HG03565 (cell line): ENCODE data around the gene HBB.

Experiments
- ATAC-seq: cut with Tn5 transposase; IDR thresholded peaks from one replicate; pipeline ENCODE4 v1.9.1; 2021; ENCODE audit warnings: mild to moderate bottlenecking, moderate library complexity; ENCODE audit not compliant: unreplicated experiment

Gene HBB

GRCh38 chr11:5247472-5248192 lies 20.8 kb upstream of the HBB start:
- ATAC-seq: no peak

- ATAC-seq: no peak
Measured at GRCh38 chr11:5246772-5247471, 20.1 kb upstream of the HBB start.

- no peak for ATAC-seq
Measured at GRCh38 chr11:5245155-5245554, 18.3 kb upstream of the HBB start.

DNA sequence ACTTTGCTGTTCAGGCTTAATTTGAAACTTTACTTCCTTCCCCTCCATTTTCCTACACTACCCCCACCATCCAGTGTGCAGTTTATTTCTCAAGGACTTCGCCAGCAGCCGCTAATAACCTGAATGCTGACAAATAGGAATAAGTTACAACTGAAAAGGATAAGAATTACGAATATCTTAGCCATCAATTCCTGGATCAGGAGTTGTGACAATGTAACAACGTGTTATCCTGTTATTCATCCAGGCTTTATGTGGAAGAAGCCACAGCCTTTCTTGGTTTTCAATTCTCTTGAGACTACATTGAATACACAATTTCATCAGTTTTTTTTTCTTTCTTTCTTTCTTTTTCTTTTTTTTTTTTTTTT lies 16.9 kb upstream of the HBB start:
- no peak for ATAC-seq

GRCh38 chr11:5242933-5243815 lies 16.3 kb upstream of the HBB start:
- ATAC-seq: peak; percentile 48

GRCh38 chr11:5242208-5242607 lies 15.3 kb upstream of the HBB start:
- no peak for ATAC-seq

- no peak for ATAC-seq
Measured at GRCh38 chr11:5241458-5241857, 14.6 kb upstream of the HBB start.

- ATAC-seq: no peak
Measured at GRCh38 chr11:5240458-5240857, 13.6 kb upstream of the HBB start.

- no peak for ATAC-seq
Measured at GRCh38 chr11:5240056-5240455, 13.2 kb upstream of the HBB start.

- ATAC-seq: no peak
Measured at GRCh38 chr11:5239046-5239445, 12.2 kb upstream of the HBB start.

- ATAC-seq: no peak
Measured at GRCh38 chr11:5238486-5238885, 11.6 kb upstream of the HBB start.

DNA sequence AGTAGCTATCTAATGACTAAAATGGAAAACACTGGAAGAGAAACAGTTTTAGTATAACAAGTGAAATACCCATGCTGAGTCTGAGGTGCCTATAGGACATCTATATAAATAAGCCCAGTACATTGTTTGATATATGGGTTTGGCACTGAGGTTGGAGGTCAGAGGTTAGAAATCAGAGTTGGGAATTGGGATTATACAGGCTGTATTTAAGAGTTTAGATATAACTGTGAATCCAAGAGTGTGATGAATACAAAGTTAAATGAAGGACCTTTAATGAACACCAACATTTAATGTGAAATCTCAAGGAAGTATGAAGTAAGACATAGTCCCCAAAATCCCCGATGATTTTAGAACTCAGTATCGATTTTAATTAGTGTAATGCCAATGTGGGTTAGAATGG lies 10.5 kb upstream of the HBB start:
- no peak for ATAC-seq

DNA sequence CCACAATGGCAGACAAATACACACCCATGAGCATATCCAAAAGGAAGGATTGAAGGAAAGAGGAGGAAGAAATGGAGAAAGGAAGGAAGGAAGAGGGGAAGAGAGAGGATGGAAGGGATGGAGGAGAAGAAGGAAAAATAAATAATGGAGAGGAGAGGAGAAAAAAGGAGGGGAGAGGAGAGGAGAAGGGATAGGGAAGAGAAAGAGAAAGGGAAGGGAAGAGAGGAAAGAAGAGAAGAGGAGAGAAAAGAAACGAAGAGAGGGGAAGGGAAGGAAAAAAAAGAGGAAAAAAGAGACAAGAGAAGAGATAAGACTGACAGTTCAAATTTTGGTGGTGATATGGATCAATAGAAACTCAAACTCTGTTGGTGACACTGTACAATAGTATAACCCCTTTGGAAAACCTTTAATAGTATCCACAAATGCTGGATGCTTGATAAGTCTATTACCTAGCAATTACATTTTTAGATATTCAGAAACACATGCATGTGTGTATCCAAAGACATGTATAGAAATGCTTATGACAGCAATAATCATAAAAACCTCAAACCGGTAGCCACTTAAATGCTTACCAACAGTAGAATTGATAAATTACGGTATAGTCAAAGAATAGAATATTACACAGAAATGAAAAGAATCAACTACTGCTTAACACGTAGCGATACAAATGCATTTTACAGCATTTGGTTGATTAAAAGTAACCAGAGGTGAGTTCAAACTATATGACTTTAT lies 8.7 kb upstream of the HBB start:
- no peak for ATAC-seq

- peak; percentile 82 for ATAC-seq
Measured at GRCh38 chr11:5234381-5234834, 7.5 kb upstream of the HBB start, which contains the start of gene HBD. Gene HBD (minus strand): TSS chr11:5234483. CDS start chr11:5234433, 50 bp downstream.

DNA sequence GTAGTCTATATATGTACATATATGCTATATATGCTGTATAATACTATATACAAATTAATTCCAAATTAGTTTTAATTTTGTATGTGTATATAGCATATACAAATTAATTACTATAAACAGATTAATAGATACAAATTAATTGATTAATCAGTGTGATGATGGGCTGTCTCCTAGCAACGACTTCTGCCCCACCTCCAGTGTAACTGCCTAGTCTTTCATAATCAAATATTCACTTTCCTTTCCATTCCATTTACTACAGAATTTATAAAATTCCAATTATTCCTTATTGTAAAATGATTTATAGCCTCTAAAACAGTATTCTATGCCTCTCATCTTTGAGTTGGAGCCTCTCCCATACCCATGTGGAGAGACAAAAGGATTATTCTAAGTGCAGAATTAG lies 6.4 kb upstream of the HBB start:
- no peak for ATAC-seq

GRCh38 chr11:5232821-5233220 lies 6.0 kb upstream of the HBB start:
- no peak for ATAC-seq

- ATAC-seq: no peak
Measured at GRCh38 chr11:5232176-5232575, 5.3 kb upstream of the HBB start.

DNA sequence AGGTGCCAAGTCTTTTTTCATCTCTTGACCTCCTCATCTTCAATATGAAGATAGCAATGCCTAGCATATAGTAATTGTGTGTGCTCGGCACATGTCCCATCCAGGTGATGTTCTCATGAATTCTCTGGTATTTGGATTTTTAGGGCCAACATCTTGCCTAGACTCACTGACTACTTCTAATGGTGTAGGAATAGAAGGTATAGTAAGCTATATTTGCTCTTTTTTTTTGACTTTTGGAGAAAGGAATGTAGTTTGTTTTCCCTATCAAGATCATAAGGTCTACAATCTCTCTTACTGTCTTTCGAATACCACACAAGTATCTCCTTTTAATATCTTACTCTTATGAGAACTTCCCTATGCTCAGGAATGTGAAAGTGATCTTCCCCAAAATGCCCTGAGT lies 4.2 kb upstream of the HBB start:
- ATAC-seq: no peak

DNA sequence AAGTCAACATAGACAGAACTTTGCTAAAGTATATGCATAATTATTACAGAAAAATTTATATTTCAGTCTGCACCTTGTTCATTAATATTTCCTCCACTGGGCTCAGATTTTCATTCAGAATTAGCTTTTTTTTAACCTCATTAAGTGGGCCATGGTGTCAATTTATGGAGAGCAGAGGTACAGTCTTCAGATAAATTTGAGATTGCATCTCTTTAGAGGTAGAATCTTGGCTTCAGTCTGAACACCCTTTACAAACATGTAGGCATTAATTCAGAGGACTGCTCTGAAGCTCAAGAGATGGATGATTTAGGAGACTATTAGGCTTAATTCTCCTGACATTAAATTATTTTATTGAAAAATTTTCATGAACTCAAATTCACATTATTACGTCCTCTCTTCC lies 3.4 kb upstream of the HBB start:
- no peak for ATAC-seq

GRCh38 chr11:5229796-5230195 lies 2.9 kb upstream of the HBB start:
- no peak for ATAC-seq

DNA sequence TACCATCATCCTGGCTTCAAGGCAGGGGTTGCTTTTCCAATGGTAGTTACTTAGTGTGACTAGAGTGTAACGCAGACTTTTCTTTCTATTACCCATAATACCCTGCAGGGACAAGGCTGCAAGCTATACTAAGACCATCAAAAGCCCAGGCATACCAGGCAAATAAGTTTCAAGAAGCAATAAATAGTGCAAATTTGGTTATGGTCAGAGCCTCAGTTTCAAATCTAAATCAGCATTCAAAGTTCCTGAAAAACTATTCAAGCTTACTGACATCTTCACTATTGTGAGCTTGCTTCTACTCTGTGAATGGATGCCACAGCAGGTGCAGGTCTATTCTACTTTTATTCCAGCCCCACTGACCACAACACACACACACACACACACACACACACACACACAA lies 2.5 kb upstream of the HBB start:
- ATAC-seq: peak; percentile 33
